HG03135 (cell line): Measurements from ENCODE around the gene GRAMD1C.
"Not testable (repeated sequence)": the region's sequence is repeated elsewhere in the genome, so short reads cannot be mapped to it uniquely, and the experiment has no call there.

Experiments
- ATAC-seq: cut with Tn5 transposase; IDR thresholded peaks from one replicate; pipeline ENCODE4 v1.9.1; 2021; ENCODE audit warnings: mild to moderate bottlenecking, moderate library complexity; ENCODE audit not compliant: unreplicated experiment

The GRAMD1C gene

GRCh38 chr3:113838631-113839209 lies at the start of gene GRAMD1C:
GRAMD1C (plus strand) TSS chr3:113838788; CDS start chr3:113838910, 122 bp downstream.
- peak; percentile 95 for ATAC-seq

- ATAC-seq = no peak
Observed at GRCh38 chr3:113791381-113791780, 47.2 kb upstream of the GRAMD1C start.

DNA sequence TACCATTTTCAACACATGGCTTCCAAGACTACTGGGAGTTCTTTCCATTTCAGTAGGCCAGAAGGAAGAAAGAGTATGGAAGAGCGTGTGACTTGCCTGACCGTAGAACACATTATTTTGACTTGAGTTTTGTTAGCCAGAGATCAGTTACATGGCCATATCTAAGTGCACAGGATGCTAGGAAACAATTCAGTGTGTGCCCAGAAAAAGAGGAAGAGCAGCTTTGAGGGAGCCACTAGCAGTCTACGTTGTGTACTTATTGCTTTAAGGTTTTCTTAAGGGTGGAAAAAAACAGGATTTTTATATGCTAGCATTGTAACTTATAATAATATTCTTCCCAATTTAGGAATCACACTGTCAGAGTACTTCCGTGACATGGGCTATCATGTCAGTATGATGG lies 44.1 kb upstream of the GRAMD1C start:
- ATAC-seq = no peak

- ATAC-seq = no peak
Observed at GRCh38 chr3:113795693-113796092, 42.9 kb upstream of the GRAMD1C start.

DNA sequence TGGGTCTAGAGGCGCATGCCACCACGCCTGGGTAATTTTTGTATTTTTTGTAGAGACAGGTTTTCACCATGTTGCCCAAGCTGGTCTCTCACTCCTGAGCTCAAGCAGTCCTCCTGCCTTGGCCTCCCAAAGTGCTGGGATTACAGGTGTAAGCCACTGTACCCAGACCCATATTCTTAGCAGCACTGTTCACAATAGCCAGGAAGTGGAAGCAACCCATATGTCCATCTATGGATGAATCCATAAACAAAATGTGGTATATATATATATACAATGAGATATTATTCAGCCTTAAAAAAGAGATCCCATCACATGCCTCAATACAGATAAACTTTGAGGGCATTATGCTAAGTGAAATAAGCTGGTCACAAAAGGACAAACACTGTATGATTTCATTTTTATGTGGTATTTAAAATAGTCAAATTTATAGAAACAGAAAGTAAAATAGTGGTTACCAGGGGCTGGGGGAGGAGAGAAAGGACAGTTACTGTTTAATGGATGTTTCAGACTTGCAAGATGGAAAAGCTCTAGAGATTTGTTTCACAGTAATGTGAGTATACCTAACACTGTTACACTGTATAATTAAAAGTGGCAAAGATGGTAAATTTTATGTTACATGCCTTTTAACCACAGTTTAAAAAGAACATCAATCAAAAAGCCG lies 35.7 kb upstream of the GRAMD1C start:
- no peak for ATAC-seq

DNA sequence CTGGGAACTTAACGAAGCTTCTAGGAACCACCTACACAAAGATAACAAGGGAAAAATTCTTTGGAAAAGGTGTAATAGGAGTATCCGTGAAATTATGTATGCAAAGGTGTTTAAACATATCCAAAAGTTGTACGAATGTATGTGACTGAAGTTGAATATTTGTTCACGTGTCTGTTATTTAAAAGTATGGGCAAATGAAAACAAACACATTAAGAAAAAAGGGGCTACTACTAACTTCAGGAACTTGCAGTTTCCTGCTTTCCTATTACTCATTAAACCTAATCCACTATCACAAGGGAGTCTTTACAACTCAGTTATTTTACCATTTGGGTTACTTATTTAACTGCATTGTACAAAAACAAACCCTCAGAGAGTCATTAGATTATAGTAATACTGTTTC lies 33.9 kb upstream of the GRAMD1C start:
- no peak for ATAC-seq

DNA sequence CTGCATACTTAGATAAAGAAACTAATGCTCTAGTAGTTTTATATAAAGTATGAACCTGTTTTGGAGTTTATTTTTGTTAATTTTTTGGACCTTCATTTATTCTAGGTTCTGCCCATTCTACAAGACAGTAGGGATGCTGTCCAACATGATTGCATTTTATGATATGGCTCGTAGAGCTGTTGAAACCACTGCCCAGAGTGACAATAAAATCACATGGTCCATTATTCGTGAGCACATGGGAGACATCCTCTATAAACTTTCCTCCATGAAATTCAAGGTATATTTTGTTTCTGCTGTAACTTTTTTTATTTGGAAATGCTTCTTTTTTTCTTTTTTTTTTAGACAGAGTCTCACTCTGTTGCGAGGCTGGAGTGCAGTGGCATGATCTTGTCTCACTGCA lies 33.3 kb upstream of the GRAMD1C start:
- no peak for ATAC-seq

DNA sequence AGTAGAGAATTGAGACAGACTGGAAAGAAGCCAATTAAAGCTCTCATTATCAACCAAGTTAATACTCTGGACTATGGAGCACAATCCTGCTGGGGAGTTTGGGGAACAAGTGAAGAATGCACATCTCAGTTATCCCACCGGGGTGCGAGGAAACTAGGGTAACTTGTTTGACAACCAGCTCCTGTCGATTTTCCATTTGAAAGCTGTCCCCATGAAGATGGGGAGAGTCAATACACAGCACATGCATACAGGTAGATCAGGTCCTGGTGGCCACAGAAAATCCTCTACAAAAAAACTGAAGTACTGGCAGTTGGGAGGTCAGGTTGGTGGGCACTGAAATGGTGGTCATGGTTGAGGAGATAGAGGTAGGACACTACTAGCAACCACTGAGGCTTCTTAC lies 25.7 kb upstream of the GRAMD1C start:
- ATAC-seq = no peak

- no peak for ATAC-seq
Observed at GRCh38 chr3:113819866-113820265, 18.7 kb upstream of the GRAMD1C start.

DNA sequence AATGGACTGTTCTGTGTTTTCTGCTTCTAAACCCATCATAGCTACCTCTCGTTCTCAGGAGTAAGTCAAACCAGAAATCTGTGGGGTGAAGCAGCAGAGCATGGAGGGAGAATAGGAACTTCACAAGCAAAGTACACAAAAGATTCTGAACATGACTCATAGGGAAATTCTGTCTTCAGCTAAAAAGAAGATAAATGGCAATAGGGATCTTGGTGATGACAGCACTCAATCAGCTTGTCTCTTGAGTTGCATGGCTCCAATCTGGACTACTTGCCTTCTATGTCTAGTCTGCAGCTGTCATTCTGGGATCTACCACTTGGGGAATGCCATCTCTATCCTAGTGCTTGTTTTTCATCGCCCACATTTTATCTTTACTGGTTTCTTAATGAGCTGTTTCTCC lies 13.5 kb upstream of the GRAMD1C start:
- ATAC-seq = peak; percentile 53

- no peak for ATAC-seq
Observed at GRCh38 chr3:113828600-113828999, 10.0 kb upstream of the GRAMD1C start.

GRCh38 chr3:113829576-113830354 lies 8.8 kb upstream of the GRAMD1C start:
- ATAC-seq = no peak

GRCh38 chr3:113831103-113831355 lies 7.6 kb upstream of the GRAMD1C start:
- no peak for ATAC-seq

GRCh38 chr3:113832477-113833164 lies 6.0 kb upstream of the GRAMD1C start:
- no peak for ATAC-seq

GRCh38 chr3:113834983-113835382 lies 3.6 kb upstream of the GRAMD1C start:
- ATAC-seq = no peak

- ATAC-seq = no peak
Observed at GRCh38 chr3:113839551-113839950, 963 bp downstream of the GRAMD1C start.

DNA sequence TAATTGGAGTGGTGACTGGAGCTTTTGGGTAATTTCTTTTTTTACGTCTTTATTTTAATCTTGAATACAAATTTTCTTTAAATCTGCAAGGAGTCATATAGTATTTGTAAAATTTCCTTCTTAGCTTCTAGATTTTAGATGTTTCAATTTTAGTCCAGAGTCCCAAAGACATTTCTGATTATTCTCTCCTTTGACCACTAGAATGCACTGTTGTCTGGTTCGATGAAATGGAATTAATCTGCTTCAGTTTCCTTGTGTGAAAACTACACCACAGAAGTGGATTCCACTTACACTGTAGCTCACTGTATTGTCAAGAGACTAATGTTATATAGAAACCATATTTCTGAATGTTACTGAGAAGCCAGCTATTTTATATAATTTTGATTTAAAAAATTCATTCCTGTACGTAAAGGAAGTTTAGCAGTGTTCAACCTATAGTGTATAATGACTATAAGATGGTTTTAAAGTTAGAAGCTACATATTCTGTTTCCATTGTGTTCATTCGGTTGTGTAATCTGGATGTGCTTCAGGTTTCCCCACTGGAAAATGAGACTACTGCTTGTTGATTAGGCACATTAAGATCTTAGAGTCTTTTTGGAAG lies 6.1 kb downstream of the GRAMD1C start:
- ATAC-seq = no peak

DNA sequence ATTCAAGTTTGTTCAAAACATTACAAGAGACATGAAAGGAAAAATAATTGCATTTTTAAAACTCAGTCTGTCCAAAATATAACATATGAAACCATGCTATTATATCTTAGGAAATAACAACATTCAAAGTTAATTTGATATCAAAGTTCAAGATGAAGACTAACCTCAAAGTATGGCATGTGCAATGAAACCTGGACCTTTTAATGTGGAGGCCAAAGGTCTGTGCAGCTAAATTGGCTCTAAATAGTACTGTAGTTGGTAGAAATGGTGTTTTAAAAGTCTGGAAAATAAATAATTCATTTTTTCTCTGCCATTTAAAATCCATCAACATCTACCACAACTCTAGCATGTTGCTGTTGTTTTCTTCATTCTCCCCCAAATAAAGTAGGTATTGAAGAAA lies 8.7 kb downstream of the GRAMD1C start:
- ATAC-seq = no peak

DNA sequence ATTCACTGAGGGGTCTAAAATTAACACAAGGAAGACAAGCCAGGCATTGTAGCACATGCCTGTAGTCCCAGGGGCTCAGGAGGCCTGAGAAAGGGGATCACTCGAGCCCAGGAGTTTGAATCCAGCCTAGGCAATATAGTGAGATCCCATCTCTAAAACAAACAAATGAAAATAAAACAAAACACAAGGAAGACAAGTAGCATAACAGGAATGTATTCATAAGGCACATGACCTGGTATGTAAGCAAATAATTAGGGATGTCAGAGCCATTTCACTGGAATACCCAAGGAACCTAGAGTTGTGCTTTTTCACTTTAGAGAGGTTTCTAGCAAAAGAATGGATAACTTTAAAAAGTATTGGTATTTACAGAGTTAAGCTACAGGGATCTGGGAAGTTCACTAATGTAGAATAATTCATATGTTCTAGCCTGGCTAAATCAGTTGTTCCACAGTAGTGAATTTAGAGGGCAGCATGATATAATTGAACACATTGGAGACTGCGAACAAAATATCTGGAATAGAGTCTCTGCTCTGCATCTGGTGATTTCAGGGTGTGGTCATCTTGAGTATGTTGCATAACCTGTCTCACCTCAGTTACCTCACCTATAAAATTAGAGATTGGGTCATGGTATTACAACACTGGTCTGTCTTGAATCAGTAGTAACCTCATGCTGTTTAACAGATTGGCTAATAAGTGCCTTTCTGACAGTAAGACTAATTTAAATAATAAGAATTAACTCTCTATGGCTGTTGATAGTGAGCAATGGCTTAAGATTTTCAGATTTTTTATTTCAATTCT lies 9.3 kb downstream of the GRAMD1C start:
- ATAC-seq = no peak

DNA sequence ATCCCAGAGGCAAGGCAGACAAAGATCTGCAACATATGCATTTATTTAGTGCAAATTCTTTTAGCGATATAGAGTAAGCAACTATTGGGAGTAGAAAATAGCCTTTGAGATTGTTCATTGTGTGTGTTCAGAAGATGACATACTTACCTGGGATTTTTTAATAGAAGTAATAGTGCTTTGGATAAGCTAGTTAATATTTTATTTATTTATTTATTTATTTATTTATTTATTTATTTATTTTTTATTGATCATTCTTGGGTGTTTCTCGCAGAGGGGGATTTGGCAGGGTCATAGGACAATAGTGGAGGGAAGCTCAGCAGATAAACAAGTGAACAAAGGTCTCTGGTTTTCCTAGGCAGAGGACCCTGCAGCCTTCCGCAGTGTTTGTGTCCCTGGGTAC lies 10.5 kb downstream of the GRAMD1C start:
- ATAC-seq = not testable (repeated sequence)

- not testable (repeated sequence) for ATAC-seq
Observed at GRCh38 chr3:113849841-113850240, 11.3 kb downstream of the GRAMD1C start.
